HepG2 (cell line): ENCODE results near the gene CDKN1C.

Experiments
- ARID3A ChIP-seq: IDR thresholded peaks from 2 replicates; pipeline ENCODE4 v1.6.1; 2012; ENCODE audit warnings: low read depth, low read length, improper control_type of control experiment
- ARNTL ChIP-seq: sonication (generic); formaldehyde crosslinking; IDR thresholded peaks from 2 replicates; pipeline ENCODE4 v1.4.0; 2020; ENCODE audit warnings: mild to moderate bottlenecking, missing genetic modification reagents
- BHLHE40 ChIP-seq: IDR thresholded peaks from 2 replicates; pipeline ENCODE4 v1.6.1; 2011; ENCODE audit warnings: low read length, improper control_type of control experiment
- CTCF ChIP-seq: sonication (generic); formaldehyde crosslinking; IDR thresholded peaks from 2 replicates; pipeline ENCODE4 v1.5.0; 2020; ENCODE audit warnings: mild to moderate bottlenecking, missing genetic modification reagents, moderate library complexity
- EP300 ChIP-seq, 3 experiments: sonication (generic) in 1 of 3; formaldehyde crosslinking in 1 of 3; IDR thresholded peaks; 2 replicates each; pipeline versions ENCODE4 v1.5.1 to v1.6.1; 2011 to 2020; ENCODE audit warnings: low read depth in 2 of 3, low read length in 2 of 3, borderline replicate concordance in 1 of 3, improper control_type of control experiment in 1 of 3, mild to moderate bottlenecking in 1 of 3, missing genetic modification reagents in 1 of 3, moderate library complexity in 1 of 3
- FUBP1 ChIP-seq: sonication (generic); formaldehyde crosslinking; IDR thresholded peaks from 2 replicates; pipeline ENCODE4 v1.5.1; 2020; ENCODE audit warnings: missing genetic modification reagents, mild to moderate bottlenecking, borderline replicate concordance
- NFE2L2 ChIP-seq: fragments of 150-350 bp; IDR thresholded peaks from 2 replicates; pipeline ENCODE4 v1.6.1; 2014; ENCODE audit warnings: low read length
- POLR2A ChIP-seq, 2 experiments: IDR thresholded peaks; 2 replicates each; pipeline ENCODE4 v1.6.1; 2011; ENCODE audit warnings: low read depth in 2 of 2, low read length in 2 of 2, mild to moderate bottlenecking in 1 of 2, moderate library complexity in 1 of 2; ENCODE audit not compliant: insufficient read depth in 1 of 2
- POLR2AphosphoS5 ChIP-seq: IDR thresholded peaks from 2 replicates; pipeline ENCODE4 v1.6.1; 2012; ENCODE audit warnings: low read depth, low read length
- SRY ChIP-seq: sonication (generic); formaldehyde crosslinking; IDR thresholded peaks from 2 replicates; pipeline ENCODE4 v1.8.0; 2022; ENCODE audit warnings: mild to moderate bottlenecking, missing genetic modification reagents
- TEAD3 ChIP-seq: optimal IDR thresholded peaks from 2 replicates; pipeline ENCODE3; 2016; ENCODE audit warnings: borderline replicate concordance
- ZNF274 ChIP-seq: sonication (generic); formaldehyde crosslinking; IDR thresholded peaks from 2 replicates; pipeline ENCODE4 v1.5.1; 2020; ENCODE audit warnings: mild to moderate bottlenecking, missing genetic modification reagents
- ZNF7 ChIP-seq: IDR thresholded peaks from 2 replicates; pipeline ENCODE4 v1.6.1; 2016; ENCODE audit warnings: missing biosample characterization, missing genetic modification reagents

GRCh38 chr11:2917842-2918490 lies 32.4 kb upstream of the CDKN1C start:
- no peak for TF ChIP-seq ARNTL (CRISPR knock-in tag)
- TF ChIP-seq NFE2L2, result no peak
- TF ChIP-seq ZNF7 (CRISPR knock-in tag), result no peak
- TF ChIP-seq POLR2A (IDR thresholded peaks at IDR 0.05; ENCODE audit: insufficient read depth in 1 of 2, low read depth in 2 of 2, low read length in 2 of 2), result no peak
- no peak for TF ChIP-seq ARID3A
- no peak for TF ChIP-seq EP300 (IDR thresholded peaks at IDR 0.05; ENCODE audit: low read depth in 2 of 2, low read length in 2 of 2)
- no peak for TF ChIP-seq EP300 (CRISPR knock-in tag; IDR thresholded peaks at IDR 0.05; ENCODE audit: borderline replicate concordance)
- no peak for TF ChIP-seq SRY (CRISPR knock-in tag)
- no peak for TF ChIP-seq CTCF (CRISPR knock-in tag)
- TF ChIP-seq ZNF274 (CRISPR knock-in tag), result no peak
- TF ChIP-seq FUBP1 (CRISPR knock-in tag), result no peak
- TF ChIP-seq BHLHE40, result no peak
- TF ChIP-seq POLR2AphosphoS5, result no peak
- TF ChIP-seq TEAD3 (CRISPR knock-in tag), result no peak
